Kidney epithelial cell (primary cell): ENCODE measurements around the gene EID2B. TPM values are rescaled to one million over a fixed set of nuclear protein-coding genes. Genes with fewer than 3 reads are reported as not detected.

Source experiments
- DNase-seq: peaks from one replicate; pipeline ENCODE4 v3.0.0-alpha.2; 2010; ENCODE audit warnings: low read depth
- H3K27me3 ChIP-seq: 2 replicates; pipeline ENCODE4 v1.6.0; 2011; ENCODE audit warnings: low read length; ENCODE audit not compliant: control insufficient read depth, insufficient read depth
- H3K36me3 ChIP-seq: 2 replicates; pipeline ENCODE4 v1.5.1; 2011; ENCODE audit warnings: low read length; ENCODE audit not compliant: control insufficient read depth, insufficient read depth
- H3K4me3 ChIP-seq: 2 replicates; pipeline ENCODE4 v1.5.1; 2011; ENCODE audit warnings: low read depth, mild to moderate bottlenecking, control low read depth, low read length
- CTCF ChIP-seq: IDR thresholded peaks from 2 replicates; pipeline ENCODE4 v1.5.1; 2011; ENCODE audit warnings: mild to moderate bottlenecking, moderate library complexity, low read length, control low read depth, inconsistent platforms; ENCODE audit not compliant: insufficient read depth, poor library complexity, severe bottlenecking
- total RNA-seq: library from RNA; depleted of rRNA; stranded (reverse); fragments of >200 nt; gene quantifications from 2 replicates; pipeline ENCODE4 v1.2.3, GENCODE V29; 2015

The EID2B gene
- total RNA-seq, 1 donor from 2014 or later: 3.1 TPM

- no peak for DNase-seq
- peaks cover 10% of the 10 kb centered on the region for H3K27me3 ChIP-seq
- no peak overlapping the region for H3K4me3 ChIP-seq
- no peaks in the 10 kb centered on the region for H3K36me3 ChIP-seq
- no peak for TF ChIP-seq CTCF
Measured at GRCh38 chr19:39509233-39509632, 23.4 kb downstream of the EID2B start.

GRCh38 chr19:39508629-39509028 lies 24.0 kb downstream of the EID2B start:
- H3K27me3 ChIP-seq: peaks cover 11% of the 10 kb centered on the region
- H3K36me3 ChIP-seq: no peaks in the 10 kb centered on the region
- TF ChIP-seq CTCF: no peak
- no peak overlapping the region for H3K4me3 ChIP-seq
- DNase-seq: no peak

GRCh38 chr19:39507715-39508364 lies 24.8 kb downstream of the EID2B start:
- H3K4me3 ChIP-seq: peak overlapping the region; percentile 37
- no peaks in the 10 kb centered on the region for H3K36me3 ChIP-seq
- no peak for DNase-seq
- peaks cover 15% of the 10 kb centered on the region for H3K27me3 ChIP-seq
- TF ChIP-seq CTCF: no peak

- no peaks in the 10 kb centered on the region for H3K36me3 ChIP-seq
- TF ChIP-seq CTCF: no peak
- peaks cover 17% of the 10 kb centered on the region for H3K27me3 ChIP-seq
- peak; percentile 25 for DNase-seq
- H3K4me3 ChIP-seq: peak overlapping the region; percentile 37
Measured at GRCh38 chr19:39506944-39507714, 25.5 kb downstream of the EID2B start.

- Histone ChIP-seq H3K27me3 (peaks cover 16% of the 10 kb centered on the region), H3K4me3 (no peak overlapping the region), H3K36me3 (no peaks in the 10 kb centered on the region)
- no peak for DNase-seq
- no peak for TF ChIP-seq CTCF
Measured at GRCh38 chr19:39506598-39506943, 26.1 kb downstream of the EID2B start.
